H1 (cell line): ENCODE data around the gene DRD1. TPM values are rescaled to one million over a fixed set of nuclear protein-coding genes. Genes with fewer than 3 reads are reported as not detected.
A peak's percentile ranks its signal among the peaks of the same experiment; 100 is the strongest.

Source experiments
- CTCF ChIA-PET: fragments of 300-600 bp; sonication (Branson Sonifier 250); formaldehyde crosslinking; loops from one replicate; lab custom pipeline; 2021; ENCODE audit not compliant: partially characterized antibody; lab: Charles Lee
- POLR2A ChIA-PET: fragments of 300-600 bp; sonication (Branson Sonifier 250); formaldehyde crosslinking; loops from one replicate; lab custom pipeline; 2021; ENCODE audit warnings: inconsistent platforms; ENCODE audit not compliant: partially characterized antibody; lab: Charles Lee
- DNase-seq, 2 experiments: peaks; one replicate each; pipeline versions ENCODE4 v3.0.0 to v3.0.0-alpha.2; 2010 to 2022; ENCODE audit warnings: low spot score in 2 of 2, low read depth in 1 of 2, mixed read lengths in 1 of 2
- FAIRE-seq: peaks from 2 replicates; lab custom pipeline; 2011; peaks lifted over from hg19 to GRCh38; lab: Jason Lieb, UNC
- H2AFZ ChIP-seq: 2 replicates; pipeline ENCODE4 v1.8.1; 2012; ENCODE audit warnings: low read length, inconsistent platforms
- H2AK5ac ChIP-seq: 2 replicates; pipeline ENCODE4 v1.6.1; 2013; ENCODE audit warnings: low read depth, low read length
- H2BK120ac ChIP-seq: replicated peaks from 2 replicates; pipeline ENCODE3; 2013; ENCODE audit warnings: low read depth, low read length, inconsistent platforms
- H2BK12ac ChIP-seq: 2 replicates; pipeline ENCODE4 v1.6.1; 2013; ENCODE audit warnings: low read depth, low read length
- H2BK15ac ChIP-seq: 2 replicates; pipeline ENCODE4 v1.6.1; 2013; ENCODE audit warnings: low read length
- H2BK20ac ChIP-seq: 2 replicates; pipeline ENCODE4 v1.6.1; 2013; ENCODE audit warnings: low read length
- H2BK5ac ChIP-seq: 2 replicates; pipeline ENCODE4 v1.6.1; 2013; ENCODE audit warnings: low read depth, low read length
- H3K14ac ChIP-seq: 2 replicates; pipeline ENCODE4 v1.6.1; 2013; ENCODE audit warnings: inconsistent platforms; ENCODE audit not compliant: insufficient read length
- H3K18ac ChIP-seq: 2 replicates; pipeline ENCODE4 v1.6.1; 2013; ENCODE audit warnings: low read length; ENCODE audit errors: extremely low read depth
- H3K23ac ChIP-seq: 2 replicates; pipeline ENCODE4 v1.6.1; 2013; ENCODE audit warnings: inconsistent platforms; ENCODE audit not compliant: insufficient read length
- H3K23me2 ChIP-seq: 2 replicates; pipeline ENCODE4 v1.6.1; 2013; ENCODE audit warnings: low read depth, low read length
- H3K27ac ChIP-seq: 2 replicates; pipeline ENCODE4 v1.6.1; 2011; ENCODE audit warnings: low read depth, low read length, inconsistent platforms
- H3K27me3 ChIP-seq, 4 experiments: replicated peaks in 1 of 4; 1 replicate in 1 of 4; 2 replicates in 3 of 4; pipeline versions ENCODE4 v1.6.1 to v1.8.1; 2011 to 2013; ENCODE audit warnings: low read length in 3 of 4, mild to moderate bottlenecking in 3 of 4, inconsistent platforms in 2 of 4, mixed read lengths in 2 of 4, moderate library complexity in 1 of 4; ENCODE audit not compliant: control insufficient read depth in 3 of 4, insufficient read depth in 3 of 4; ENCODE audit errors: extremely low read depth in 1 of 4
- H3K36me3 ChIP-seq, 4 experiments: 2 replicates each; pipeline versions ENCODE4 v1.6.1 to v1.8.1; 2011 to 2013; ENCODE audit warnings: mild to moderate bottlenecking in 4 of 4, low read length in 3 of 4, moderate library complexity in 2 of 4, control low read depth in 1 of 4, inconsistent platforms in 1 of 4; ENCODE audit not compliant: insufficient read depth in 4 of 4, control insufficient read depth in 2 of 4
- H3K4ac ChIP-seq: replicated peaks from 2 replicates; pipeline ENCODE3; 2013; ENCODE audit warnings: low read length, low read depth, mixed read lengths, inconsistent platforms; ENCODE audit not compliant: insufficient read length
- H3K4me1 ChIP-seq, 4 experiments: replicated peaks in 1 of 4; 1 replicate in 1 of 4; 2 replicates in 3 of 4; pipeline versions ENCODE4 v1.6.1 to v1.8.1; 2011 to 2013; ENCODE audit warnings: low read length in 3 of 4, inconsistent platforms in 2 of 4, mixed read lengths in 1 of 4; ENCODE audit not compliant: insufficient read depth in 4 of 4, control insufficient read depth in 3 of 4
- H3K4me2 ChIP-seq, 2 experiments: 2 replicates each; pipeline versions ENCODE4 v1.6.1 to v1.8.1; 2011 to 2013; ENCODE audit warnings: low read depth in 2 of 2, low read length in 2 of 2, control low read depth in 1 of 2, inconsistent platforms in 1 of 2, mild to moderate bottlenecking in 1 of 2; ENCODE audit not compliant: insufficient read depth in 1 of 2
- H3K4me3 ChIP-seq, 4 experiments: fragments of 200-600, 300-600 bp in 1 of 4; sonication (generic), shearing (Covaris generic), sonication (Bioruptor Twin) in 1 of 4; 2 replicates each; pipeline versions ENCODE4 v1.5.1 to v1.8.1; 2011 to 2016; ENCODE audit warnings: low read length in 4 of 4, low read depth in 3 of 4, control low read depth in 2 of 4, inconsistent platforms in 2 of 4, mild to moderate bottlenecking in 2 of 4, mixed read lengths in 1 of 4, moderate library complexity in 1 of 4; ENCODE audit not compliant: insufficient read depth in 2 of 4; ENCODE audit errors: extremely low read depth in 1 of 4
- H3K56ac ChIP-seq: replicated peaks from 2 replicates; pipeline ENCODE3; 2013; ENCODE audit warnings: low read depth, mild to moderate bottlenecking, mixed read lengths, low read length, inconsistent platforms; ENCODE audit not compliant: insufficient read length
- H3K79me1 ChIP-seq: 2 replicates; pipeline ENCODE4 v1.6.1; 2013; ENCODE audit warnings: low read depth, low read length, control low read depth
- H3K79me2 ChIP-seq, 2 experiments: 2 replicates each; pipeline versions ENCODE4 v1.6.1 to v1.8.1; 2012 to 2013; ENCODE audit warnings: low read length in 2 of 2, mild to moderate bottlenecking in 2 of 2, inconsistent platforms in 1 of 2; ENCODE audit not compliant: insufficient read depth in 2 of 2, control insufficient read depth in 1 of 2
- H3K9ac ChIP-seq, 4 experiments: replicated peaks in 1 of 4; 1 replicate in 1 of 4; 2 replicates in 3 of 4; pipeline versions ENCODE4 v1.6.1 to v1.8.1; 2011 to 2013; ENCODE audit warnings: low read depth in 3 of 4, low read length in 3 of 4, control low read depth in 2 of 4, mild to moderate bottlenecking in 2 of 4, moderate library complexity in 2 of 4, inconsistent platforms in 1 of 4; ENCODE audit errors: extremely low read depth in 1 of 4
- H3K9me3 ChIP-seq, 2 experiments: 2 replicates each; pipeline versions ENCODE4 v1.6.1 to v1.8.1; 2012 to 2013; ENCODE audit warnings: mild to moderate bottlenecking in 2 of 2, moderate library complexity in 2 of 2, control low read depth in 1 of 2, inconsistent platforms in 1 of 2, low read depth in 1 of 2, low read length in 1 of 2, mixed read lengths in 1 of 2; ENCODE audit not compliant: insufficient read depth in 2 of 2
- H4K20me1 ChIP-seq, 2 experiments: replicated peaks in 1 of 2; 2 replicates each; pipeline versions ENCODE3 to v1.8.1; 2011 to 2013; ENCODE audit warnings: inconsistent platforms in 2 of 2, low read length in 2 of 2, mild to moderate bottlenecking in 1 of 2; ENCODE audit not compliant: insufficient read depth in 2 of 2, control insufficient read depth in 1 of 2
- H4K5ac ChIP-seq: 2 replicates; pipeline ENCODE4 v1.6.1; 2013; ENCODE audit warnings: low read length, low read depth, mixed read lengths, inconsistent platforms; ENCODE audit not compliant: insufficient read length
- H4K8ac ChIP-seq: 2 replicates; pipeline ENCODE4 v1.8.0; 2013; ENCODE audit warnings: mild to moderate bottlenecking, moderate library complexity, low read length, inconsistent platforms; ENCODE audit not compliant: insufficient read depth; ENCODE audit errors: extremely low read depth
- H4K91ac ChIP-seq: replicated peaks from 2 replicates; pipeline ENCODE3; 2013; ENCODE audit warnings: low read length, mixed read lengths, inconsistent platforms; ENCODE audit not compliant: insufficient read length
- KDM1A ChIP-seq: fragments of 200-600, 300-600 bp; sonication (generic); IDR thresholded peaks from 2 replicates; pipeline ENCODE4 v1.7.1; 2016; ENCODE audit warnings: mild to moderate bottlenecking, low read length, borderline replicate concordance
- SUZ12 ChIP-seq: fragments of 200-600 bp; sonication (generic); IDR thresholded peaks from 2 replicates; pipeline ENCODE4 v1.6.1; 2012; ENCODE audit warnings: mild to moderate bottlenecking, inconsistent platforms, low read length, moderate library complexity, mixed read lengths
- USF2 ChIP-seq: IDR thresholded peaks from 2 replicates; pipeline ENCODE4 v1.6.1; 2011; ENCODE audit warnings: low read length, improper control_type of control experiment
- WGBS, 2 experiments: shearing (Covaris generic) in 1 of 2; methylation state at CpG; one replicate each; pipeline versions ENCODE4 v1.1.6 to v1.1.7; 2013 to 2015; ENCODE audit warnings: low lambda C conversion rate in 2 of 2, mixed read lengths in 2 of 2, inconsistent platforms in 1 of 2, low coverage in 1 of 2, missing lambda C conversion rate in 1 of 2; ENCODE audit not compliant: insufficient replicate concordance in 2 of 2, insufficient coverage in 1 of 2, insufficient read length in 1 of 2; ENCODE audit errors: extremely low coverage in 1 of 2, missing lambda C conversion rate in 1 of 2; 5-methylcytosine and 5-hydroxymethylcytosine counted together
- polyA plus RNA-seq, 7 experiments: library from polyadenylated mRNA; depleted of rRNA in 3 of 7; stranded (reverse) in 5 of 7; unstranded in 2 of 7; fragments of >200 nt in 5 of 7; fragments of 200-250 nt in 2 of 7; gene quantifications; 1 replicate in 5 of 7; 2 replicates in 1 of 7; 4 replicates in 1 of 7; pipeline versions ENCODE4 v1.2.1 to v1.2.3, GENCODE V29; 2011 to 2013; ENCODE audit warnings: missing spikeins in 2 of 7, mixed read lengths in 2 of 7
- total RNA-seq: library from RNA; stranded (reverse); fragmentation: NEBNext Ultra II Directional; extraction: Animal tissue kit (Norgen Biotek cat#: 25700); gene quantifications from 2 replicates; pipeline ENCODE4 v1.2.1, GENCODE V29; 2021

Gene DRD1
- total and polyA plus RNA-seq, 2 of the 8 experiments (the other 6 are each of a cell fraction or from before 2014, with no cell fraction given), result 0.03 to 0.19 TPM

GRCh38 chr5:175471628-175472027 is 27.6 kb upstream of the DRD1 start:
- FAIRE-seq (peak; percentile 55), DNase-seq (no peak)
- no peak overlapping the region for H2BK120ac ChIP-seq
- 78% methylated on average over 6 of the region's 6 CpGs; no CpG with 5 or more reads in 1 of the 2 experiments for WGBS, 2 experiments
- no peak overlapping the region for H2BK12ac ChIP-seq
- H3K79me2 ChIP-seq, result no peaks in the 10 kb centered on the region
- H4K20me1 ChIP-seq, result no peaks in the 10 kb centered on the region
- no peak overlapping the region for H4K5ac ChIP-seq
- ChIA-PET POLR2A (no interaction called here), CTCF (interaction anchor here (1.3 kb wide), 1 partner anchor 62 kb away, joined by 3 read pairs; no protein-coding TSS in a partner anchor)
- peak; percentile 72 for TF ChIP-seq USF2
- no peak for TF ChIP-seq SUZ12
- no peak for TF ChIP-seq KDM1A
- no peak overlapping the region for H3K27ac ChIP-seq
- no peak overlapping the region for H3K18ac ChIP-seq
- no peaks in the 10 kb centered on the region for H3K36me3 ChIP-seq
- H3K4me1 ChIP-seq, result no peaks in the 10 kb centered on the region
- no peak overlapping the region for H4K8ac ChIP-seq
- H3K4me3 ChIP-seq, result no peak overlapping the region
- H2BK5ac ChIP-seq, result no peak overlapping the region
- no peaks in the 10 kb centered on the region for H3K27me3 ChIP-seq
- H2AFZ ChIP-seq, result no peak overlapping the region
- H2BK15ac ChIP-seq, result no peak overlapping the region; the same call in 1 of the 2 replicates
- H3K56ac ChIP-seq, result no peak overlapping the region
- no peak overlapping the region for H2AK5ac ChIP-seq
- no peak overlapping the region for H3K14ac ChIP-seq
- H3K79me1 ChIP-seq, result no peaks in the 10 kb centered on the region
- H3K23ac ChIP-seq, result no peak overlapping the region
- H2BK20ac ChIP-seq, result no peak overlapping the region
- no peak overlapping the region for H3K9ac ChIP-seq
- no peaks in the 10 kb centered on the region for H3K23me2 ChIP-seq
- H4K91ac ChIP-seq, result no peak overlapping the region
- H3K9me3 ChIP-seq, result no peaks in the 10 kb centered on the region
- H3K4ac ChIP-seq, result no peak overlapping the region
- no peak overlapping the region for H3K4me2 ChIP-seq
